ENCODE data around the gene GABRG3.

DNA sequence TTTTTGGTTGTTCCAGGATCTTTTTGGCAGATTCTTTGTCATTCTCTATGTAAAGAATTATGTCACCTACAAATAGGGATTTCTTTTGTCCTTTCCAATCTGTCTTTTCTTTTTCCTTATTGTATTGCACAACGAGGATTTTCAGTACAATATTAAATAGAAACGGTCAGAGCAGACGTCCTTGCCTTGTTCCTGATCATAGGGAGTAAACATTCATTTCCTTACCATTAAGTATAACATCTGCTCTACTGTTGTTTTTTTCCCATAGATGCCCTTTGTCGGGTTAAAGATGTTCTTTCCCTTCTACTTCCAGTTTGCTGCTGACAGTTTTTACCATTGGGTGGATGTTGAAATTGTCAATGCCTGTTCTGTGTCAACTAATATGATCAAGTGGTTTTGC is 599.8 kb downstream of the GABRG3 start:
- TF ChIP-seq, protein P1, sequence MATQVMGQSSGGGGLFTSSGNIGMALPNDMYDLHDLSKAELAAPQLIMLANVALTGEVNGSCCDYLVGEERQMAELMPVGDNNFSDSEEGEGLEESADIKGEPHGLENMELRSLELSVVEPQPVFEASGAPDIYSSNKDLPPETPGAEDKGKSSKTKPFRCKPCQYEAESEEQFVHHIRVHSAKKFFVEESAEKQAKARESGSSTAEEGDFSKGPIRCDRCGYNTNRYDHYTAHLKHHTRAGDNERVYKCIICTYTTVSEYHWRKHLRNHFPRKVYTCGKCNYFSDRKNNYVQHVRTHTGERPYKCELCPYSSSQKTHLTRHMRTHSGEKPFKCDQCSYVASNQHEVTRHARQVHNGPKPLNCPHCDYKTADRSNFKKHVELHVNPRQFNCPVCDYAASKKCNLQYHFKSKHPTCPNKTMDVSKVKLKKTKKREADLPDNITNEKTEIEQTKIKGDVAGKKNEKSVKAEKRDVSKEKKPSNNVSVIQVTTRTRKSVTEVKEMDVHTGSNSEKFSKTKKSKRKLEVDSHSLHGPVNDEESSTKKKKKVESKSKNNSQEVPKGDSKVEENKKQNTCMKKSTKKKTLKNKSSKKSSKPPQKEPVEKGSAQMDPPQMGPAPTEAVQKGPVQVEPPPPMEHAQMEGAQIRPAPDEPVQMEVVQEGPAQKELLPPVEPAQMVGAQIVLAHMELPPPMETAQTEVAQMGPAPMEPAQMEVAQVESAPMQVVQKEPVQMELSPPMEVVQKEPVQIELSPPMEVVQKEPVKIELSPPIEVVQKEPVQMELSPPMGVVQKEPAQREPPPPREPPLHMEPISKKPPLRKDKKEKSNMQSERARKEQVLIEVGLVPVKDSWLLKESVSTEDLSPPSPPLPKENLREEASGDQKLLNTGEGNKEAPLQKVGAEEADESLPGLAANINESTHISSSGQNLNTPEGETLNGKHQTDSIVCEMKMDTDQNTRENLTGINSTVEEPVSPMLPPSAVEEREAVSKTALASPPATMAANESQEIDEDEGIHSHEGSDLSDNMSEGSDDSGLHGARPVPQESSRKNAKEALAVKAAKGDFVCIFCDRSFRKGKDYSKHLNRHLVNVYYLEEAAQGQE (IDR thresholded peaks at IDR 0.05; ENCODE audit: insufficient read depth in 1 of 2, low read depth in 2 of 2, low read length in 2 of 2), result no peak
- no peak for TF ChIP-seq TAF1 (IDR thresholded peaks at IDR 0.05; ENCODE audit: borderline replicate concordance, insufficient read depth, low read length)
- no peak for TF ChIP-seq POLR2AphosphoS5 (IDR thresholded peaks at IDR 0.05; ENCODE audit: low read depth, low read length)
- TF ChIP-seq FOXP2 (optimal IDR thresholded peaks at IDR 0.05; ENCODE audit: borderline replicate concordance, extremely low read depth, extremely low read length, insufficient read depth), result no peak

Data from PFSK-1 (cell line).